HepG2 (cell line): ENCODE data around the gene TGIF1.

Source experiments
- ATF3 ChIP-seq: sonication (generic); formaldehyde crosslinking; IDR thresholded peaks from 2 replicates; pipeline ENCODE4 v1.4.0; 2020; ENCODE audit warnings: missing genetic modification reagents
- CTCF ChIP-seq: sonication (generic); formaldehyde crosslinking; IDR thresholded peaks from 2 replicates; pipeline ENCODE4 v1.5.0; 2020; ENCODE audit warnings: mild to moderate bottlenecking, missing genetic modification reagents, moderate library complexity
- FOXO1 ChIP-seq: sonication (generic); formaldehyde crosslinking; IDR thresholded peaks from 2 replicates; pipeline ENCODE4 v1.4.0; 2020; ENCODE audit warnings: missing genetic modification reagents
- GABPA ChIP-seq, 2 experiments: IDR thresholded peaks; 2 replicates each; pipeline ENCODE4 v1.6.1; 2011 to 2016; ENCODE audit warnings: low read depth in 2 of 2, low read length in 1 of 2, missing biosample characterization in 1 of 2, missing genetic modification characterization in 1 of 2
- HDAC2 ChIP-seq: sonication (generic); formaldehyde crosslinking; IDR thresholded peaks from 2 replicates; pipeline ENCODE4 v1.4.0; 2020; ENCODE audit warnings: missing genetic modification reagents
- NFIC ChIP-seq: IDR thresholded peaks from 2 replicates; pipeline ENCODE4 v1.6.1; 2012; ENCODE audit warnings: mild to moderate bottlenecking, low read length, inconsistent platforms
- RBM22 ChIP-seq: fragments of 200-400 bp; formaldehyde crosslinking; optimal IDR thresholded peaks from 2 replicates; pipeline ENCODE3; 2017; ENCODE audit warnings: mild to moderate bottlenecking, low read length, moderate library complexity
- SMC3 ChIP-seq: IDR thresholded peaks from 2 replicates; pipeline ENCODE4 v1.6.1; 2011; ENCODE audit warnings: low read length, improper control_type of control experiment
- ZNF274 ChIP-seq: sonication (generic); formaldehyde crosslinking; IDR thresholded peaks from 2 replicates; pipeline ENCODE4 v1.5.1; 2020; ENCODE audit warnings: mild to moderate bottlenecking, missing genetic modification reagents
- ZNF276 ChIP-seq: sonication (generic); formaldehyde crosslinking; IDR thresholded peaks from 2 replicates; pipeline ENCODE4 v1.4.0; 2020; ENCODE audit warnings: mild to moderate bottlenecking, low read depth, missing genetic modification reagents
- ZNF44 ChIP-seq: sonication (generic); formaldehyde crosslinking; IDR thresholded peaks from 2 replicates; pipeline ENCODE4 v1.5.1; 2020; ENCODE audit warnings: mild to moderate bottlenecking, missing genetic modification reagents
- ZNF737 ChIP-seq: sonication (generic); formaldehyde crosslinking; IDR thresholded peaks from 2 replicates; pipeline ENCODE4 v1.5.0; 2020; ENCODE audit warnings: missing genetic modification reagents, mild to moderate bottlenecking, borderline replicate concordance

GRCh38 chr18:3508576-3509549 is 58.9 kb downstream of the TGIF1 start:
- TF ChIP-seq ZNF44 (CRISPR knock-in tag): no peak
- no peak for TF ChIP-seq GABPA (IDR thresholded peaks at IDR 0.05; ENCODE audit: low read depth, low read length)
- no peak for TF ChIP-seq GABPA (CRISPR knock-in tag; IDR thresholded peaks at IDR 0.05; ENCODE audit: low read depth)
- TF ChIP-seq SMC3: no peak
- no peak for TF ChIP-seq ZNF737 (CRISPR knock-in tag)
- TF ChIP-seq CTCF: no peak
- no peak for TF ChIP-seq NFIC
- no peak for TF ChIP-seq ZNF276 (CRISPR knock-in tag)
- TF ChIP-seq ZNF274: no peak
- TF ChIP-seq FOXO1: no peak
- no peak for TF ChIP-seq RBM22
- no peak for TF ChIP-seq ATF3 (CRISPR knock-in tag)
- TF ChIP-seq HDAC2 (CRISPR knock-in tag): no peak
